ENCODE measurements around the gene TIMP3. TPM values are rescaled to one million over a fixed set of nuclear protein-coding genes. Genes with fewer than 3 reads are reported as not detected.
A peak's percentile ranks its signal among the peaks of the same experiment; 100 is the strongest.

TIMP3 gene
- total RNA-seq, 6 donors from 2014 or later, result 196 to 659 (median 531) TPM

DNA sequence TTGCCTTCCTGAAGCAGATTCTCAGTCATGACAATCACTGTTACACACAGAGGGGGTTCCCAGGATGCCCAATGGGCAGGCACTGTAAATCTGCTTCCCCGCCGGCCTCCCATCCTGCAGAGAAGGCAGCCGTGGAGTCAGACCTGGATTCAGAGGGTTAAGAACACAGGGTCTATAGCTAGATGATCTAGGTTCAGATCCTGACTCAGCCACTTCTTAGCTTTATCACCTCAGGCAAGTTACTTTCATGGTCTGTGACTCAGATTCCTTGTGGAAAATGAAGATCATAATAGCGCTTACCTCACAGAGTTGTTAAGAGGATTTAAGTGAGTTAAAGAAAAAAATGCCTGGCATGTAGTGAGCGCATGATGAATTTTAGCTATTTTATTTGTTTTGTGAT, 95.9 kb downstream of the TIMP3 start:
- DNase-seq, result no peak
- ATAC-seq (ENCODE audit: low FRiP score in 2 of 2), result no peak

DNA sequence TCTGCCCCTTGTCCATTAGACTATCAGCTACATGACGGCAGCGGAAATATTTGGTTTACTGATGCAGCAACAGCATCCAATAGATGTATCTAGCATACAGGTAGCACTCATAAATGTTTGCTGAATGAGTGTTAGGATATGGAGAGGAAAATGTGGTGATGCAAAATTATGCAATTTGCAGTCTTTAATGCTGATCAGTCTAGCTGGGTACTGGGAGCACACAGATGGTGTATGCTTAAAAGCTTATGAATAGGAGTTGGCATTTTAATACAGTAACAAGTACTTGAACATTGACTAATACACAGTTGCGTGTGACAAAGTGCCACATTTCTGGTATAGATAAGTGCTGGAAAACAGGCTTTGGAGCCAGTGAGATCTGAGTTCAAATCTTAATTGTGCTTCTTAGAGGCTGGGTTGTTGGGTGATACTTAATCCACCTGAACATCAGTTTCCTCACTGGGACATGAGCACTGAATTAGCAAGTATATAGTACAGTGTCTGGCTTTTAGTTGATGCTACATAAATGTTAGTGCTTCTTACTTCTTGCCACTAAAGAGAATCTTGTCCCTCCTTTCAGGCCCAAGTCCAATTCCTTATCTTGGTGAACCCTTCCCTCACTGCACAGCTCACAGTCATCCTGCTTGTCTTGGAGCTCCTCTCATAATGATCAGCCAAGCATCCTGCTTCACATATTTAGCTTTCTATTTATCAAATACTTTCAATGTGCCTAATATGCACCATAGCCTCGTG, 99.6 kb downstream of the TIMP3 start:
- TF ChIP-seq POLR2A (IDR thresholded peaks at IDR 0.05), result no peak
- TF ChIP-seq CTCF (IDR thresholded peaks at IDR 0.05), result no peak
- no peak for TF ChIP-seq POLR2AphosphoS5 (IDR thresholded peaks at IDR 0.05)
- no peak for TF ChIP-seq EP300 (IDR thresholded peaks at IDR 0.05)
- WGBS, 2 donors, result 87 to 88% methylated on average over 4 of the region's 4 CpGs
- H3K27me3 ChIP-seq, result no peaks in the 10 kb centered on the region

More for the DNA sequence above, 95.9 kb downstream of the TIMP3 start:
- Histone ChIP-seq H3K4me1 (no peaks in the 10 kb centered on the region), H3K9me3 (no peaks in the 10 kb centered on the region), H3K36me3 (no peaks in the 10 kb centered on the region), H3K27ac (peak overlapping the region in 2 of 4 donors; percentile 14 to 65), H3K27me3 (no peaks in the 10 kb centered on the region), H3K4me3 (no peak overlapping the region)
- WGBS, 2 donors, result 80 to 90% methylated on average over 5 of the region's 5 CpGs
- TF ChIP-seq POLR2A (IDR thresholded peaks at IDR 0.05) (no peak), CTCF (IDR thresholded peaks at IDR 0.05) (no peak)

GRCh38 chr22:32901925-32902324, 100.4 kb downstream of the TIMP3 start:
- Histone ChIP-seq H3K9me3 (no peaks in the 10 kb centered on the region), H3K27me3 (no peaks in the 10 kb centered on the region), H3K4me1 (no peaks in the 10 kb centered on the region), H3K27ac (no peak overlapping the region), H3K36me3 (no peaks in the 10 kb centered on the region), H3K4me3 (no peak overlapping the region)
- DNase-seq (no peak), ATAC-seq (ENCODE audit: low FRiP score in 2 of 2) (no peak)
- WGBS, 2 donors, result 0 to 100% methylated on average over 1 of the region's 1 CpG
- TF ChIP-seq POLR2AphosphoS5 (IDR thresholded peaks at IDR 0.05), result no peak
- TF ChIP-seq EP300 (IDR thresholded peaks at IDR 0.05), result no peak
- TF ChIP-seq CTCF (IDR thresholded peaks at IDR 0.05), result no peak
- TF ChIP-seq POLR2A (IDR thresholded peaks at IDR 0.05), result no peak

More for the DNA sequence above, 99.6 kb downstream of the TIMP3 start:
- ATAC-seq (ENCODE audit: low FRiP score in 2 of 2) (no peak), DNase-seq (no peak)
- Histone ChIP-seq H3K4me1 (no peaks in the 10 kb centered on the region), H3K27ac (no peak overlapping the region), H3K36me3 (no peaks in the 10 kb centered on the region), H3K9me3 (no peaks in the 10 kb centered on the region), H3K4me3 (no peak overlapping the region)

GRCh38 chr22:32903507-32903906, 102.0 kb downstream of the TIMP3 start:
- H3K9me3 ChIP-seq, result no peaks in the 10 kb centered on the region
- no peaks in the 10 kb centered on the region for H3K27me3 ChIP-seq
- WGBS, 2 donors, result 78 to 83% methylated on average over 5 of the region's 5 CpGs
- no peak overlapping the region for H3K27ac ChIP-seq
- no peaks in the 10 kb centered on the region for H3K4me1 ChIP-seq
- H3K36me3 ChIP-seq, result no peaks in the 10 kb centered on the region
- TF ChIP-seq POLR2AphosphoS5 (IDR thresholded peaks at IDR 0.05), result no peak
- no peak for TF ChIP-seq POLR2A (IDR thresholded peaks at IDR 0.05)
- no peak for TF ChIP-seq CTCF (IDR thresholded peaks at IDR 0.05)
- no peak for TF ChIP-seq EP300 (IDR thresholded peaks at IDR 0.05)
- no peak overlapping the region for H3K4me3 ChIP-seq
- DNase-seq (no peak), ATAC-seq (ENCODE audit: low FRiP score in 2 of 2) (no peak)

DNA sequence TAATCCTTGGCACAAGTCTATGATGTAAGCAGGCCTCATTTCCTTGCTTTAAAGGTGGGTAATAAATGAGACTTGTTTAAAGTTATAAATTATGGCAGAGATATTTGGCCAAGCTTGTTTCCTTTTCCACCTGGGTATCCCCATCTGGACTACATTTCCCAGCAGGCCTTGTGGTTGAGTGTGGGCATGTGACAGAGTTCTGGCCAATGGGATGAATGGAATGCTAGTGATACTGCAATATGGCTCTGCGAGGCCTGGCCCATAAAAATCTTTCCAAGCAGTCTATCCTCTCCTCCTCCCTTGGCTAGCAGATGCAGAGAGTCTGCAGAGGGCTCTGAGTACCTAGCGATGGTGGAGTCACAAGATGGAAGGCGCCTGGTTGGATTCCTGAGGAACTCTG, 102.5 kb downstream of the TIMP3 start:
- Histone ChIP-seq H3K9me3 (no peaks in the 10 kb centered on the region), H3K27ac (no peak overlapping the region), H3K4me3 (no peak overlapping the region), H3K4me1 (no peaks in the 10 kb centered on the region), H3K36me3 (no peaks in the 10 kb centered on the region), H3K27me3 (no peaks in the 10 kb centered on the region)
- DNase-seq (no peak), ATAC-seq (ENCODE audit: low FRiP score in 2 of 2) (peak in 1 of 2 donors; percentile 43)
- WGBS, 2 donors, result 81 to 89% methylated on average over 3 of the region's 3 CpGs
- no peak for TF ChIP-seq POLR2AphosphoS5 (IDR thresholded peaks at IDR 0.05)
- no peak for TF ChIP-seq CTCF (IDR thresholded peaks at IDR 0.05)
- TF ChIP-seq POLR2A (IDR thresholded peaks at IDR 0.05), result no peak
- no peak for TF ChIP-seq EP300 (IDR thresholded peaks at IDR 0.05)

Measured in upper lobe of left lung (tissue), 6 donors.